DOHH2 (cell line): ENCODE data around the gene SLC29A1.

Source experiments
- H3F3A ChIP-seq: fragments of 200-600 bp; sonication (generic), shearing (Covaris generic); 2 replicates; pipeline ENCODE4 v1.6.0; 2016; ENCODE audit warnings: antibody characterized with exemption, mild to moderate bottlenecking; ENCODE audit not compliant: control insufficient read depth, insufficient read depth
- H3K27ac ChIP-seq: fragments of 200-600 bp; sonication (generic); 2 replicates; pipeline ENCODE4 v1.5.1; 2014; ENCODE audit warnings: low read depth, mild to moderate bottlenecking, low read length, moderate library complexity
- H3K27me3 ChIP-seq: fragments of 200-600 bp; sonication (generic); 2 replicates; pipeline ENCODE4 v1.6.1; 2014; ENCODE audit warnings: mild to moderate bottlenecking, low read length, mixed read lengths; ENCODE audit not compliant: control insufficient read depth
- H3K36me3 ChIP-seq: fragments of 200-600 bp; sonication (generic); 2 replicates; pipeline ENCODE4 v1.6.1; 2014; ENCODE audit warnings: mild to moderate bottlenecking, low read length, moderate library complexity, mixed read lengths; ENCODE audit not compliant: control insufficient read depth
- H3K4me1 ChIP-seq: fragments of 200-600 bp; sonication (generic); 2 replicates; pipeline ENCODE4 v1.6.1; 2014; ENCODE audit warnings: mild to moderate bottlenecking, low read length, mixed read lengths; ENCODE audit not compliant: control insufficient read depth
- H3K4me2 ChIP-seq: fragments of 200-600 bp; sonication (generic); 2 replicates; pipeline ENCODE4 v1.6.0; 2014; ENCODE audit warnings: mild to moderate bottlenecking, low read length, moderate library complexity
- H3K4me3 ChIP-seq: fragments of 200-600 bp; sonication (generic); 2 replicates; pipeline ENCODE4 v1.5.1; 2014; ENCODE audit warnings: mild to moderate bottlenecking, low read length, mixed read lengths
- H3K79me2 ChIP-seq: fragments of 200-600 bp; sonication (generic); 2 replicates; pipeline ENCODE4 v1.6.1; 2014; ENCODE audit warnings: mild to moderate bottlenecking, low read length, mixed read lengths; ENCODE audit not compliant: control insufficient read depth
- H3K9me2 ChIP-seq: fragments of 200-600 bp; sonication (generic); replicated peaks from 2 replicates; pipeline ENCODE4 v1.6.1; 2014; ENCODE audit warnings: mild to moderate bottlenecking, low read length, mixed read lengths; ENCODE audit not compliant: control insufficient read depth
- H3K9me3 ChIP-seq: fragments of 200-600 bp; sonication (generic); 2 replicates; pipeline ENCODE4 v1.6.1; 2014; ENCODE audit warnings: antibody characterized with exemption, low read length, mixed read lengths; ENCODE audit not compliant: control insufficient read depth, insufficient read depth
- H4K20me1 ChIP-seq: fragments of 200-600 bp; sonication (generic); 2 replicates; pipeline ENCODE4 v1.6.0; 2014; ENCODE audit warnings: low read depth, mild to moderate bottlenecking, antibody characterized with exemption, low read length, moderate library complexity; ENCODE audit not compliant: control insufficient read depth, insufficient read depth
- CTCF ChIP-seq: fragments of 200-600 bp; sonication (generic); IDR thresholded peaks from one replicate; pipeline ENCODE4 v1.5.1; 2014; ENCODE audit warnings: antibody characterized with exemption, mild to moderate bottlenecking, low read depth, low read length; ENCODE audit not compliant: poor library complexity, severe bottlenecking
- EZH2phosphoT487 ChIP-seq: fragments of 200-600 bp; sonication (generic); IDR thresholded peaks from 2 replicates; pipeline ENCODE4 v1.6.1; 2017; ENCODE audit warnings: borderline replicate concordance, mild to moderate bottlenecking, antibody characterized with exemption, low read length, moderate library complexity, mixed read lengths

The SLC29A1 gene

GRCh38 chr6:44221291-44221960, 2.0 kb upstream of the SLC29A1 start:
- peak overlapping the region; percentile 19 for H3K4me2 ChIP-seq
- peak; percentile 91 for TF ChIP-seq CTCF
- TF ChIP-seq EZH2phosphoT487: no peak

GRCh38 chr6:44221961-44222335, 1.4 kb upstream of the SLC29A1 start:
- no peak overlapping the region for H3K27ac ChIP-seq
- no peak overlapping the region for H3K4me3 ChIP-seq
- peaks cover 34% of the 10 kb centered on the region for H3K79me2 ChIP-seq
- no peaks in the 10 kb centered on the region for H3K27me3 ChIP-seq
- peaks cover 22% of the 10 kb centered on the region for H3F3A ChIP-seq
- TF ChIP-seq CTCF: no peak
- no peak for TF ChIP-seq EZH2phosphoT487
- peaks cover 12% of the 10 kb centered on the region; the same call in 1 of the 2 replicates for H4K20me1 ChIP-seq
- H3K36me3 ChIP-seq: peaks cover 20% of the 10 kb centered on the region
- peaks cover 79% of the 10 kb centered on the region for H3K4me1 ChIP-seq
- peak overlapping the region; percentile 19 for H3K4me2 ChIP-seq
- no peaks in the 10 kb centered on the region for H3K9me3 ChIP-seq
- no peaks in the 10 kb centered on the region for H3K9me2 ChIP-seq

More at GRCh38 chr6:44221291-44221960, 2.0 kb upstream of the SLC29A1 start:
- H3K27ac ChIP-seq: peak overlapping the region; percentile 47
- H3K36me3 ChIP-seq: peaks cover 16% of the 10 kb centered on the region
- H3F3A ChIP-seq: peaks cover 22% of the 10 kb centered on the region
- H3K4me1 ChIP-seq: peaks cover 81% of the 10 kb centered on the region
- H3K4me3 ChIP-seq: no peak overlapping the region
- no peaks in the 10 kb centered on the region for H3K9me3 ChIP-seq
- H3K27me3 ChIP-seq: no peaks in the 10 kb centered on the region
- peaks cover 29% of the 10 kb centered on the region for H3K79me2 ChIP-seq
- H4K20me1 ChIP-seq: peaks cover 11% of the 10 kb centered on the region; the same call in 1 of the 2 replicates
- H3K9me2 ChIP-seq: no peaks in the 10 kb centered on the region

GRCh38 chr6:44222486-44223318, 693 bp upstream of the SLC29A1 start:
- no peak for TF ChIP-seq EZH2phosphoT487
- peaks cover 27% of the 10 kb centered on the region for H3K36me3 ChIP-seq
- H3K79me2 ChIP-seq: peaks cover 41% of the 10 kb centered on the region
- peaks cover 12% of the 10 kb centered on the region; the same call in 1 of the 2 replicates for H4K20me1 ChIP-seq
- H3K9me2 ChIP-seq: no peaks in the 10 kb centered on the region
- no peaks in the 10 kb centered on the region for H3K9me3 ChIP-seq
- peak overlapping the region; percentile 11; the same call in 1 of the 2 replicates for H3K27ac ChIP-seq
- peak overlapping the region; percentile 96 for H3K4me2 ChIP-seq
- H3K4me1 ChIP-seq: peaks cover 73% of the 10 kb centered on the region
- no peaks in the 10 kb centered on the region for H3K27me3 ChIP-seq
- peak overlapping the region; percentile 87 for H3K4me3 ChIP-seq
- H3F3A ChIP-seq: peaks cover 22% of the 10 kb centered on the region
